ENCODE measurements around the gene DIP2A.

GRCh38 chr21:46568562-46568961 is 109.9 kb downstream of the DIP2A start:
- TF ChIP-seq, protein P1, sequence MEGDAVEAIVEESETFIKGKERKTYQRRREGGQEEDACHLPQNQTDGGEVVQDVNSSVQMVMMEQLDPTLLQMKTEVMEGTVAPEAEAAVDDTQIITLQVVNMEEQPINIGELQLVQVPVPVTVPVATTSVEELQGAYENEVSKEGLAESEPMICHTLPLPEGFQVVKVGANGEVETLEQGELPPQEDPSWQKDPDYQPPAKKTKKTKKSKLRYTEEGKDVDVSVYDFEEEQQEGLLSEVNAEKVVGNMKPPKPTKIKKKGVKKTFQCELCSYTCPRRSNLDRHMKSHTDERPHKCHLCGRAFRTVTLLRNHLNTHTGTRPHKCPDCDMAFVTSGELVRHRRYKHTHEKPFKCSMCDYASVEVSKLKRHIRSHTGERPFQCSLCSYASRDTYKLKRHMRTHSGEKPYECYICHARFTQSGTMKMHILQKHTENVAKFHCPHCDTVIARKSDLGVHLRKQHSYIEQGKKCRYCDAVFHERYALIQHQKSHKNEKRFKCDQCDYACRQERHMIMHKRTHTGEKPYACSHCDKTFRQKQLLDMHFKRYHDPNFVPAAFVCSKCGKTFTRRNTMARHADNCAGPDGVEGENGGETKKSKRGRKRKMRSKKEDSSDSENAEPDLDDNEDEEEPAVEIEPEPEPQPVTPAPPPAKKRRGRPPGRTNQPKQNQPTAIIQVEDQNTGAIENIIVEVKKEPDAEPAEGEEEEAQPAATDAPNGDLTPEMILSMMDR (IDR thresholded peaks at IDR 0.05; ENCODE audit: poor library complexity, severe bottlenecking), result no peak
- TF ChIP-seq MXI1 (conservative IDR thresholded peaks at IDR 0.05; ENCODE audit: poor library complexity, severe bottlenecking), result no peak
